Panc1 (cell line): ENCODE data around the gene SRXN1. TPM values are rescaled to one million over a fixed set of nuclear protein-coding genes. Genes with fewer than 3 reads are reported as not detected.

Experiments used
- ATAC-seq: fragments of 200-7000 bp; cut with Tn5 transposase; 2 replicates; pipeline ENCODE4 v1.9.1; 2020; ENCODE audit warnings: mild to moderate bottlenecking, moderate library complexity
- BruUV-seq: library from RNA; stranded (reverse); fragments of 400-500 nt; replicated peaks from 2 replicates; lab custom pipeline; 2021; lab: Mats Ljungman, UMichigan
- CTCF ChIA-PET: fragments of 300-600 bp; sonication (Branson Sonifier 250); formaldehyde crosslinking; loops from one replicate; lab custom pipeline; 2022; ENCODE audit warnings: antibody characterized with exemption; lab: Charles Lee
- POLR2A ChIA-PET: fragments of 300-600 bp; sonication (Branson Sonifier 250); formaldehyde crosslinking; loops from one replicate; lab custom pipeline; 2022; ENCODE audit warnings: antibody characterized with exemption; lab: Charles Lee
- DNase-seq: peaks from one replicate; pipeline ENCODE4 v3.0.0-alpha.2; 2010; ENCODE audit warnings: low read depth, low spot score
- H3K27ac ChIP-seq: 2 replicates; pipeline ENCODE4 v1.5.1; 2011; ENCODE audit warnings: mild to moderate bottlenecking, low read length, inconsistent platforms
- H3K27me3 ChIP-seq: fragments of 200-500 bp; sonication (Bioruptor generic); 2 replicates; pipeline ENCODE4 v1.6.0; 2014; ENCODE audit warnings: low read length, inconsistent platforms; ENCODE audit not compliant: control insufficient read depth, insufficient read depth
- H3K36me3 ChIP-seq: fragments of 200-500 bp; sonication (Bioruptor generic); 2 replicates; pipeline ENCODE4 v1.5.1; 2014; ENCODE audit warnings: inconsistent platforms, mild to moderate bottlenecking, low read length, moderate library complexity; ENCODE audit not compliant: control insufficient read depth, insufficient read depth
- H3K4me1 ChIP-seq: 2 replicates; pipeline ENCODE4 v1.5.1; 2011; ENCODE audit warnings: inconsistent platforms, mild to moderate bottlenecking, low read length, moderate library complexity; ENCODE audit not compliant: control insufficient read depth, insufficient read depth
- H3K4me3 ChIP-seq, 2 experiments: 2 replicates each; pipeline ENCODE4 v1.5.1; 2011 to 2012; ENCODE audit warnings: low read depth in 2 of 2, low read length in 2 of 2, mild to moderate bottlenecking in 2 of 2, inconsistent platforms in 1 of 2, moderate library complexity in 1 of 2
- H3K9me3 ChIP-seq: fragments of 200-500 bp; sonication (Bioruptor generic); 2 replicates; pipeline ENCODE4 v1.5.1; 2014; ENCODE audit warnings: low read depth, mild to moderate bottlenecking, inconsistent platforms, low read length, moderate library complexity; ENCODE audit not compliant: control insufficient read depth, insufficient read depth
- POLR2AphosphoS5 ChIP-seq: IDR thresholded peaks from 2 replicates; pipeline ENCODE4 v1.6.1; 2012; ENCODE audit warnings: mild to moderate bottlenecking, low read depth, low read length, moderate library complexity
- SIN3A ChIP-seq: IDR thresholded peaks from 2 replicates; pipeline ENCODE4 v1.6.1; 2012; ENCODE audit warnings: low read depth, mild to moderate bottlenecking, low read length, moderate library complexity, borderline replicate concordance; ENCODE audit not compliant: insufficient read depth
- TCF7L2 ChIP-seq: IDR thresholded peaks from 2 replicates; pipeline ENCODE4 v1.6.1; 2011; ENCODE audit warnings: mild to moderate bottlenecking, low read depth, low read length, inconsistent platforms
- in situ Hi-C: cut with HindIII; loops from 2 replicates; pipeline ENCODE4 v1.10.0; 2016; ENCODE audit warnings: low sequenced_read_pairs, low pct_unique_long_range_greater_than_20kb
- intact Hi-C: fragments of 100-400 bp; cut with micrococcal nuclease; formaldehyde crosslinking; loops from one replicate; pipeline ENCODE4 v1.10.0; 2022; ENCODE audit not compliant: unreplicated experiment
- total RNA-seq: library from RNA; stranded (reverse); gene quantifications from one replicate; pipeline ENCODE4 v1.2.1, GENCODE V29; 2021; ENCODE audit not compliant: unreplicated experiment
- TF ChIP-seq, protein P1 (sequence below): fragments of 450-650 bp; IDR thresholded peaks from 2 replicates; pipeline ENCODE4 v1.5.1; 2017; ENCODE audit warnings: mild to moderate bottlenecking
- TF ChIP-seq, protein P2 (sequence below), 2 experiments: IDR thresholded peaks; 2 replicates each; pipeline ENCODE4 v1.6.1; 2011 to 2012; ENCODE audit warnings: low read depth in 2 of 2, control low read depth in 1 of 2, low read length in 1 of 2, mild to moderate bottlenecking in 1 of 2, moderate library complexity in 1 of 2; ENCODE audit not compliant: insufficient read depth in 1 of 2

SRXN1 gene
- total RNA-seq, 1 experiment from 2014 or later: 34.5 TPM

DNA sequence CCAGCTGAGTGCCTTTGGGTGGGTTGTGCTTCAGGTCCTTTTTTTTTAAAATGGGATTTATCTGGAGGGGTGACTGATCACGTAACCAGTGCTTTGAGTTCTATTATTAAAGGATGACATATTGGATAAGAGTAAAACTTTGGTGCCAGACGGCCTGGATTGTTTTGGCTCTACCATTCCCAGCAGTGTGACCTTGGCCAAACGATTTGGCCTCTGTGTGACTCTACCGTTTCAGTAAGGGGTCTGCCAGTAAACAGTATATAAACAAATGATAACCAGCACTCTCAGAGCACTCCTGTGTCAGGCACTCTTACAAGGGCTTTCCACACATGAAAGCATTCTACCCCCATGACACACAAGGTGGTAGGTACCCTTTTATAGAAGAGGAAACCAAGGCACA is 13.9 kb upstream of the SRXN1 start:
- ATAC-seq (no peak), DNase-seq (no peak)
- Histone ChIP-seq H3K9me3 (no peaks in the 10 kb centered on the region), H3K27ac (no peak overlapping the region), H3K4me3 (no peak overlapping the region), H3K36me3 (no peaks in the 10 kb centered on the region), H3K27me3 (no peaks in the 10 kb centered on the region; the same call in 1 of the 2 replicates), H3K4me1 (no peaks in the 10 kb centered on the region)
- POLR2A ChIA-PET: no interaction called here
- in situ Hi-C loops: no loop called here
- no TSS peak for BruUV-seq
- intact Hi-C loops: no loop called here
- CTCF ChIA-PET: interaction anchor here (0.7 to 1.6 kb wide), 4 partner anchors 12 to 97 kb away, joined by 3 to 8 read pairs (median 4); no protein-coding TSS in a partner anchor
- TF ChIP-seq TCF7L2 (no peak), SIN3A (no peak)

DNA sequence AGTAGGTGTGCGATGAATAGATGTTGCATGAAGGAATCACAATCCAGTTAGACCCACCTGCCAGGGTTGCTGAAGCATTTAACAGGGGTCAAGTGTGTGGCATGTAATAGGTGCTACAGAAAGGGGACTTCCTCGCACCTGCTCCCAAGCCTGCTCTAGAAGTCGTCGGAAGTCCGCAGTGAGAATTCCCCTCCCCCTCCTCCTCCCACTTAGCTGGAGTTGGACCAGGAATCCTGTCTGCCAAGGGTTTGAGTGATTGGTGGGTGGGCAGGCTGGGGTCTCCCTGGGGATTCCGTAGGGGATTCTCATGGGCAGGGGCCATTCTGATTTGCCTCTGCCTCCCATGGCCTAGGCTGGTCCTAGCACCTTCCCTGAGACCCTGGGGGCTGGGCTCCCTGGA is 12.3 kb upstream of the SRXN1 start:
- Histone ChIP-seq H3K36me3 (no peaks in the 10 kb centered on the region), H3K4me3 (no peak overlapping the region), H3K4me1 (no peaks in the 10 kb centered on the region), H3K27ac (no peak overlapping the region), H3K9me3 (no peaks in the 10 kb centered on the region), H3K27me3 (peaks cover 2% of the 10 kb centered on the region; the same call in 1 of the 2 replicates)
- ChIA-PET POLR2A (no interaction called here), CTCF (interaction anchor here (1.3 kb wide), 1 partner anchor 20 kb away, joined by 3 read pairs; no protein-coding TSS in a partner anchor)
- in situ Hi-C loops (no loop called here), intact Hi-C loops (no loop called here)
- DNase-seq: no peak
- BruUV-seq: no TSS peak
- TF ChIP-seq, protein P1, sequence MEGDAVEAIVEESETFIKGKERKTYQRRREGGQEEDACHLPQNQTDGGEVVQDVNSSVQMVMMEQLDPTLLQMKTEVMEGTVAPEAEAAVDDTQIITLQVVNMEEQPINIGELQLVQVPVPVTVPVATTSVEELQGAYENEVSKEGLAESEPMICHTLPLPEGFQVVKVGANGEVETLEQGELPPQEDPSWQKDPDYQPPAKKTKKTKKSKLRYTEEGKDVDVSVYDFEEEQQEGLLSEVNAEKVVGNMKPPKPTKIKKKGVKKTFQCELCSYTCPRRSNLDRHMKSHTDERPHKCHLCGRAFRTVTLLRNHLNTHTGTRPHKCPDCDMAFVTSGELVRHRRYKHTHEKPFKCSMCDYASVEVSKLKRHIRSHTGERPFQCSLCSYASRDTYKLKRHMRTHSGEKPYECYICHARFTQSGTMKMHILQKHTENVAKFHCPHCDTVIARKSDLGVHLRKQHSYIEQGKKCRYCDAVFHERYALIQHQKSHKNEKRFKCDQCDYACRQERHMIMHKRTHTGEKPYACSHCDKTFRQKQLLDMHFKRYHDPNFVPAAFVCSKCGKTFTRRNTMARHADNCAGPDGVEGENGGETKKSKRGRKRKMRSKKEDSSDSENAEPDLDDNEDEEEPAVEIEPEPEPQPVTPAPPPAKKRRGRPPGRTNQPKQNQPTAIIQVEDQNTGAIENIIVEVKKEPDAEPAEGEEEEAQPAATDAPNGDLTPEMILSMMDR: no peak
- no peak for TF ChIP-seq SIN3A
- TF ChIP-seq POLR2AphosphoS5: no peak
- TF ChIP-seq TCF7L2: no peak
- ATAC-seq: no peak

DNA sequence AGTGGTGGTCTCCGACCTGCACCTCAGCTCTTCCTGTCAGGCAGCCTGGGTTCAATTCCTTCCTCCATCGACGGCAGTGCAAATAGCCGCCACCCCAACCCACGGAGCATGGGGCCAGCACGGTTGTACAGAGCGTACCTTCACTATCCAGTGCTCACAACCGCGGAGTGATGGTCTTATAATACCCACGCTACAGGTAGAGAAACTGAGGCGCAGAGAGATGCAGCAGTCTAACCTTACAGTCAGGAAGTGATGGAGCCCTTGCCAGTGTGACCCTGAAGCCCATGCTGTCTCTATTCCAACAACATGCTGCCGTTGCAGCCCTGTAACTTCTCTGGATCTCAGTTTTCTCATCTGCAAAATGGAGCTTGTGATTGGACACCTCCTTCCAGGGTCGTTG is 11.6 kb upstream of the SRXN1 start:
- CTCF ChIA-PET: interaction anchor here (1.3 kb wide), 1 partner anchor 19 kb away, joined by 3 read pairs; no protein-coding TSS in a partner anchor
- Histone ChIP-seq H3K27me3 (peaks cover 2% of the 10 kb centered on the region; the same call in 1 of the 2 replicates), H3K4me3 (no peak overlapping the region), H3K36me3 (no peaks in the 10 kb centered on the region), H3K4me1 (no peaks in the 10 kb centered on the region), H3K27ac (no peak overlapping the region), H3K9me3 (no peaks in the 10 kb centered on the region)
- TF ChIP-seq POLR2AphosphoS5 (no peak), SIN3A (no peak), TCF7L2 (no peak)
- TF ChIP-seq, protein P2, sequence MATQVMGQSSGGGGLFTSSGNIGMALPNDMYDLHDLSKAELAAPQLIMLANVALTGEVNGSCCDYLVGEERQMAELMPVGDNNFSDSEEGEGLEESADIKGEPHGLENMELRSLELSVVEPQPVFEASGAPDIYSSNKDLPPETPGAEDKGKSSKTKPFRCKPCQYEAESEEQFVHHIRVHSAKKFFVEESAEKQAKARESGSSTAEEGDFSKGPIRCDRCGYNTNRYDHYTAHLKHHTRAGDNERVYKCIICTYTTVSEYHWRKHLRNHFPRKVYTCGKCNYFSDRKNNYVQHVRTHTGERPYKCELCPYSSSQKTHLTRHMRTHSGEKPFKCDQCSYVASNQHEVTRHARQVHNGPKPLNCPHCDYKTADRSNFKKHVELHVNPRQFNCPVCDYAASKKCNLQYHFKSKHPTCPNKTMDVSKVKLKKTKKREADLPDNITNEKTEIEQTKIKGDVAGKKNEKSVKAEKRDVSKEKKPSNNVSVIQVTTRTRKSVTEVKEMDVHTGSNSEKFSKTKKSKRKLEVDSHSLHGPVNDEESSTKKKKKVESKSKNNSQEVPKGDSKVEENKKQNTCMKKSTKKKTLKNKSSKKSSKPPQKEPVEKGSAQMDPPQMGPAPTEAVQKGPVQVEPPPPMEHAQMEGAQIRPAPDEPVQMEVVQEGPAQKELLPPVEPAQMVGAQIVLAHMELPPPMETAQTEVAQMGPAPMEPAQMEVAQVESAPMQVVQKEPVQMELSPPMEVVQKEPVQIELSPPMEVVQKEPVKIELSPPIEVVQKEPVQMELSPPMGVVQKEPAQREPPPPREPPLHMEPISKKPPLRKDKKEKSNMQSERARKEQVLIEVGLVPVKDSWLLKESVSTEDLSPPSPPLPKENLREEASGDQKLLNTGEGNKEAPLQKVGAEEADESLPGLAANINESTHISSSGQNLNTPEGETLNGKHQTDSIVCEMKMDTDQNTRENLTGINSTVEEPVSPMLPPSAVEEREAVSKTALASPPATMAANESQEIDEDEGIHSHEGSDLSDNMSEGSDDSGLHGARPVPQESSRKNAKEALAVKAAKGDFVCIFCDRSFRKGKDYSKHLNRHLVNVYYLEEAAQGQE (IDR thresholded peaks at IDR 0.05; ENCODE audit: insufficient read depth in 1 of 2, low read depth in 2 of 2, low read length in 1 of 2): no peak
- TF ChIP-seq, protein P1: no peak
- DNase-seq (no peak), ATAC-seq (no peak)
- no TSS peak for BruUV-seq
- POLR2A ChIA-PET: no interaction called here
- in situ Hi-C loops (no loop called here), intact Hi-C loops (no loop called here)
